ENCODE data around the gene VRK2.
"Not testable (repeated sequence)": the region's sequence is repeated elsewhere in the genome, so short reads cannot be mapped to it uniquely, and the experiment has no call there.

The VRK2 gene

GRCh38 chr2:58170334-58170933 is 123.8 kb downstream of the VRK2 start:
- not testable (repeated sequence) for DNase-seq

DNA sequence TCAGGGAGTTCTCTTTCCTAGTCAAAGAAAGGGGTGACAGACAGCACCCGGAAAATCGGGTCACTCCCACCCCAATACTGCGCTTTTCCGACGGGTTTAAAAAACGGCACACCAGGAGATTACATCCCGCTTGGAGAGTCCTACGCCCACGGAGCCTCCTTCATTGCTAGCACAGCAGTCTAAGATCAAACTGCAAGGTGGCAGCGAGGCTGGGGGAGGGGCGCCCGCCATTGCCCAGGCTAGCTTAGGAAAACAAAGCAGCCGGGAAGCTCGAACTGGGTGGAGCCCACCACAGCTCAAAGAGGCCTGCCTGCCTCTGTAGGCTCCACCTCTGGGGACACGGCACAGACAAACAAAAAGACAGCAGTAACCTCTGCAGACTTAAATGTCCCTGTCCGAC is 125.2 kb downstream of the VRK2 start:
- not testable (repeated sequence) for DNase-seq

DNA sequence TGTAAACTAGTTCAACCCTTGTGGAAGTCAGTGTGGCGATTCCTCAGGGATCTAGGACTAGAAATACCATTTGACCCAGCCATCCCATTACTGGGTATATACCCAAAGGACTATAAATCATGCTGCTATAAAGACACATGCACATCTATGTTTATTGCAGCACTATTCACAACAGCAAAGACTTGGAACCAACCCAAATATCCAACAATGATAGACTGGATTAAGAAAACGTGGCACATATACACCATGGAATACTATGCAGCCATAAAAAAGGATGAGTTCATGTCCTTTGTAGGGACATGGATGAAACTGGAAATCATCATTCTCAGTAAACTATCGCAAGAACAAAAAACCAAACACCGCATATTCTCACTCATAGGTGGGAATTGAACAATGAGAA is 130.6 kb downstream of the VRK2 start:
- DNase-seq: not testable (repeated sequence)

- not testable (repeated sequence) for DNase-seq
Observed at GRCh38 chr2:58180175-58180574, 133.6 kb downstream of the VRK2 start.

- no peak for DNase-seq
Observed at GRCh38 chr2:58180635-58181034, 134.0 kb downstream of the VRK2 start.

- DNase-seq: no peak
Observed at GRCh38 chr2:58182527-58182926, 135.9 kb downstream of the VRK2 start.

- no peak for DNase-seq
Observed at GRCh38 chr2:58186501-58186900, 139.9 kb downstream of the VRK2 start.

DNA sequence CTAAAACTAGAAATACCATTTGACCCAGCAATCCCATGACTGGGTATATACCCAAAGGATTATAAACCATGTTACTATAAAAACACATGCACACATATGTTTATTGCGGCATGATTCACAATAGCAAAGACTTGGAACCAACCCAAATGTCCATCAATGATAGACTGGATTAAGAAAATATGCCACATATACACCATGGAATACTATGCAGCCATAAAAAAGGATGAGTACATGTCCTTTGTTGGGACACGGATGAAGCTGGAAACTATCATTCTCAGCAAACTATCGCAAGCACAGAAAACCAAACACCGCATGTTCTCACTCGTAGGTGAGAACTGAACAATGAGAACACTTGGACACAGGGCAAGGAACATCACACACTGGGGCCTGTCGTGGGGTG is 140.4 kb downstream of the VRK2 start:
- not testable (repeated sequence) for DNase-seq

DNA sequence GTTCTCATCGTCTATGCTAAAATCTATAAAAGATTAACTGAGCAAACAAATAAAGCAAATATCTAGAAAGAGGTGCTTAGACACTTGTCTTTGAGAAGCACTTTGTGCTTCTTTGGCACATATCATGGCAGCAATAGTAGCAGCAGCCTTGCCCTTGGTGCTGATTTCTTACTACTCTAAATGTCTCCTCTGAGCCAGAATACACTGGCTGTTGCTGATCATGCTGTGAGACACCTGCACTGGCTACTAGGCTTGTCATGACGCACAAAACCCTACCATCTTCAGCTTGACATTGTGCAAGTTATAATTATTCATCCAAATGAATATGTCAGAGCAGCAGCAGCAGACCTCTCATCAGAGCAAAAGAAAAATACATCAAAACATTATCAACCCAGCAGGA is 147.9 kb downstream of the VRK2 start:
- no peak for DNase-seq

DNA sequence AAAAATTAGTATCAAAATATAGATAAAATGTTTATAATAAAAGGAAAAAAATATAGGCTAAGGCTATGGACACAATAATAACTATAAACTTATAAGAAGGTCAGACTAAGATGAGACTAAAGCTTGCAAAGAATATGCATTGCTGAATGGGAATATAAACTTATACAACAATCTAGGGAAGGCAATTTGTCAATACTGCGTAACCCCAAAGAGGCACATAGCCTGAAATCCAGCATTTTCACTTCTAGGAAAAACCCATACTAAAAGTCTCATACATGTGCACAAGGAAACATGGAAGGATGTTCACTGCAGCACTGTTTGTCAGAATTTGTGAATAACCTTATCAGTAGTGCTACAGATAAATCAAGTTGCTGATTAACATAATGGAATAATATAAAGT is 149.1 kb downstream of the VRK2 start:
- DNase-seq: no peak

GRCh38 chr2:58197894-58198293 is 151.3 kb downstream of the VRK2 start:
- DNase-seq: no peak

DNA sequence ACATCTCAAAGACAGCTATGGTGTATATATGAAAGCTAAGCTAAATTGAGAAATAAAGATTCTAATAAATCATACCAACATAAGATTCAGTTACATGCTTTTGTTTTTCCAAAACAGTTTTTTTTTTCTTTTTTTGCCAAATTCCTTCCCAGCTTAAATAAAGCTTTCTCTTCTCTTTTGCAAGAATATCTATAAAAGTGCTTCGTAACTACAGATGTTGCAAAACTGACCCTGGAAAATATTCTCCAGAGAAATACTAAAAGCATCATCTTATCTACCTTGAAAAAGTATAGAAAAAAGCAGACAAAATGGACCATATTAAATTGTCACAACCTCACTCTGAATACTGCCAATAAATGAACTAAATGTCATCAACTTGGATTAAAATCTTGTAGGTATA is 155.8 kb downstream of the VRK2 start:
- DNase-seq: no peak

DNA sequence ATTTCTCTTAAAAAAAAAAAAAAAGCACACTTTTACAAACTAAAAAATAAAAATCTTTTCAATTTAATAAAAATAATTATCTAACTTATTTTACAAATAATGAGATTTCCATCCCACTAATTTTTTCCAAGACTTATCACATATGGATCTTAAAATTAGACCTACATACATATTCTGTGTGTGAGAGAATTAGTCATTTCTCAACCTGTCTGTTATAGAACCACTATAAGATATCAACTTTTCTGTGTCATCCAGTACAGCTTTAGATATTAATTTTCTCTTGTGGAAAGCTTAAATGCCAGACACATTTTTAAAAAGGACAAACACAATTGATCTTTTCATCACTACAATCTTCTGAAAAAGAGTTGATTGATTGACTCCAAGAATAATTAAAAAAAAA is 156.4 kb downstream of the VRK2 start:
- DNase-seq: no peak

- DNase-seq: no peak
Observed at GRCh38 chr2:58204195-58204959, 157.8 kb downstream of the VRK2 start.

DNA sequence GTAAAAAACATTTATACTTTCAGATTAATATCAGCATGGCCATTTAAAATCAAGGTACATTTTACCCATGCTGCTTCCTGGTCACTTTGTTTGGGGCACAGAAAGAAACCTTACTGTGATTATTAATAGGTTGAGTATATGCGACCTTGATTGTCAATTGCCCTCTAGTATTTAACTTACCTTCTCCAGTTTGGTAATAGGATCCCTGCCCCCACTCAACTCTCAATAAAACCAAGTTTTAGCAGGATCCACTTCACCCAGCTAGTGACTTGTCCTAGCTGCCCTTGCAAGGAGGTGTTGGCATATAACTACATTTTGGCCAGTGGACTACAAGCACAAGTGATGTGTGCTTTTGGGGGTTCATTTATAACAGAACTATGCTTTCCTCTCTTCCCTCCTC is 160.2 kb downstream of the VRK2 start:
- no peak for DNase-seq

- DNase-seq: no peak
Observed at GRCh38 chr2:58207189-58207588, 160.6 kb downstream of the VRK2 start.

Measured in activated CD4-positive, alpha-beta T cell treated with anti-CD3 and anti-CD28 coated beads for 48 hours (primary cell).